ENCODE results near the gene NFATC2.

DNA sequence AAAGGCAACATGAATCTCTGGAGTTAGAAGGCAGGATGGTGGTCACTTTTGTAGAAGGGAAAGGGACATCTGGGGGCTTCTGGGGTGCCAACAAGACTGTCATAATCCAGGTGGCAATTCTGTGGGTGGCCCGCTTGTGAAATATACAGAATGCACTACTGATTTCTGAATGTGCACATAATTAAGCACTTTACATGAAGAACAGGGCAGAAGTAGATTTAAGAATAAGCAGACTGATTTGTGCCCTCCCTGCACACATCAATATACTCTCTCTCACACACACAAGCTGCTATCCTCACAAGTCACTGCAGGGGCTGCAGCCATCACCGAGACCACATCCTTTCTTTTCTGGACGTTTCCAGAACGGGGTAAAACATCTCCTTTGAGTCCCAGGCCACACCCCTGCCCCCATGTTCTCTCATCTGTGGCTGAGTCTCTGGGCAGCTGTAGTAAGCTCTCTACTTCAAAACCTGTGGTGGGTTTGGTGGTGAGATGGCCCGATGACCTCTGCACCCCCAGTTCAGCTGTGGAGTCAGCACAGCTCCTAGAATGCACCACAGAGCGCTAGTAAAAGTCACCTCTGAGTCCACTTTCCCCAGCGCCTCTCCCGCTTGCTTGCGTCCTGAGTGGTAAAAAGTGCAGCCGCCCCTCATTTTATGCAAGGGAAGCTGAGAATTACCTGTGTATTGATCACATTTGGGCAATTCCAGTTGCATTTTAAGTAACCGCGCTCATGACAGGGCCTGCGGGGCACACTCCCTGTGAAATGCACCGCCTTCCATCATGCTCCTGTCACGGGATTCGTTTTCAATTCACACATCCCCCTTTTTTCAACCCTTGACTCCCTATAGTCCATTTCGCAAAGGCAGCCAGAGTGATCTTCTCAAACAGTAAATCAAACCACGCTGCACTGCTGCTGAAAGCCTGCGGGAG is 115.5 kb downstream of the NFATC2 start:
- TF ChIP-seq, protein P1, sequence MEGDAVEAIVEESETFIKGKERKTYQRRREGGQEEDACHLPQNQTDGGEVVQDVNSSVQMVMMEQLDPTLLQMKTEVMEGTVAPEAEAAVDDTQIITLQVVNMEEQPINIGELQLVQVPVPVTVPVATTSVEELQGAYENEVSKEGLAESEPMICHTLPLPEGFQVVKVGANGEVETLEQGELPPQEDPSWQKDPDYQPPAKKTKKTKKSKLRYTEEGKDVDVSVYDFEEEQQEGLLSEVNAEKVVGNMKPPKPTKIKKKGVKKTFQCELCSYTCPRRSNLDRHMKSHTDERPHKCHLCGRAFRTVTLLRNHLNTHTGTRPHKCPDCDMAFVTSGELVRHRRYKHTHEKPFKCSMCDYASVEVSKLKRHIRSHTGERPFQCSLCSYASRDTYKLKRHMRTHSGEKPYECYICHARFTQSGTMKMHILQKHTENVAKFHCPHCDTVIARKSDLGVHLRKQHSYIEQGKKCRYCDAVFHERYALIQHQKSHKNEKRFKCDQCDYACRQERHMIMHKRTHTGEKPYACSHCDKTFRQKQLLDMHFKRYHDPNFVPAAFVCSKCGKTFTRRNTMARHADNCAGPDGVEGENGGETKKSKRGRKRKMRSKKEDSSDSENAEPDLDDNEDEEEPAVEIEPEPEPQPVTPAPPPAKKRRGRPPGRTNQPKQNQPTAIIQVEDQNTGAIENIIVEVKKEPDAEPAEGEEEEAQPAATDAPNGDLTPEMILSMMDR (IDR thresholded peaks at IDR 0.05) = no peak
- no peak for TF ChIP-seq POLR2A (IDR thresholded peaks at IDR 0.05)
